Breast epithelium (tissue), 4 donors: Measurements from ENCODE around the gene LAMC2. TPM values are rescaled to one million over a fixed set of nuclear protein-coding genes. Genes with fewer than 3 reads are reported as not detected.
"Not testable (repeated sequence)": the region's sequence is repeated elsewhere in the genome, so short reads cannot be mapped to it uniquely, and the experiment has no call there.

Source experiments
- DNase-seq, 2 donors: peaks; one replicate each; pipeline ENCODE4 v3.0.0-alpha.2; 2019; ENCODE audit warnings: low spot score in 2 of 2
- H3K27ac ChIP-seq, 2 donors: fragments of 200-600 bp; sonication (generic) in 1 of 2; one replicate each; pipeline ENCODE4 v1.5.1; 2016 to 2019; ENCODE audit warnings: mild to moderate bottlenecking in 1 of 2
- H3K27me3 ChIP-seq, 2 donors: fragments of 200-600 bp; sonication (generic) in 1 of 2; one replicate each; pipeline versions ENCODE4 v1.5.1 to v1.6.0; 2017 to 2019; ENCODE audit warnings: control low read depth in 1 of 2, mild to moderate bottlenecking in 1 of 2
- H3K36me3 ChIP-seq: fragments of 200-600 bp; one replicate; pipeline ENCODE4 v1.5.1; 2019
- H3K4me1 ChIP-seq, 2 donors: fragments of 200-600 bp; sonication (generic); one replicate each; pipeline ENCODE4 v1.5.1; 2016 to 2019; ENCODE audit warnings: control low read depth in 1 of 2
- H3K4me3 ChIP-seq, 3 donors: fragments of 200-600 bp; sonication (generic); 1 replicate in 2 of 3; 2 replicates in 1 of 3; pipeline ENCODE4 v1.5.1; 2016 to 2019; ENCODE audit warnings: mild to moderate bottlenecking in 3 of 3, moderate library complexity in 2 of 3
- H3K9me3 ChIP-seq, 2 donors: fragments of 200-600 bp; sonication (generic) in 1 of 2; one replicate each; pipeline ENCODE4 v1.5.1; 2016 to 2019; ENCODE audit warnings: control low read depth in 1 of 2
- CTCF ChIP-seq, 3 donors: fragments of 450-650 bp; IDR thresholded peaks; one replicate each; pipeline ENCODE4 v1.5.1; 2016 to 2017; ENCODE audit warnings: antibody characterized with exemption in 3 of 3, mild to moderate bottlenecking in 3 of 3, moderate library complexity in 3 of 3
- POLR2A ChIP-seq: fragments of 450-650 bp; IDR thresholded peaks from one replicate; pipeline ENCODE4 v1.6.1; 2016; ENCODE audit warnings: antibody characterized with exemption, mild to moderate bottlenecking, moderate library complexity
- POLR2AphosphoS5 ChIP-seq, 3 donors: sonication (generic); formaldehyde crosslinking; IDR thresholded peaks; one replicate each; pipeline ENCODE4 v1.6.1; 2017; ENCODE audit warnings: antibody characterized with exemption in 3 of 3
- intact Hi-C: fragments of 100-400 bp; cut with DNase I; formaldehyde crosslinking; loops from one replicate; pipeline ENCODE4 v1.15.1; 2023; ENCODE audit warnings: low total_unique reads
- total RNA-seq, 3 donors: library from RNA; depleted of rRNA; stranded (reverse); fragments of >200 nt; gene quantifications; one replicate each; pipeline ENCODE4 v1.1.0, GENCODE V29; 2016

LAMC2 gene
- total RNA-seq, 3 donors from 2014 or later, result 3.0 to 20.3 (median 16.4) TPM

- no peaks in the 10 kb centered on the region for H3K4me1 ChIP-seq
- TF ChIP-seq POLR2A (no peak), CTCF (IDR thresholded peaks at IDR 0.05) (no peak)
- H3K9me3 ChIP-seq, result no peaks in the 10 kb centered on the region
- no peak for DNase-seq
- H3K36me3 ChIP-seq, result no peaks in the 10 kb centered on the region
- H3K27ac ChIP-seq, result no peak overlapping the region
- no peaks in the 10 kb centered on the region for H3K27me3 ChIP-seq
- no peak overlapping the region for H3K4me3 ChIP-seq
- intact Hi-C loops, result no loop called here
These were observed 78.0 kb downstream of the LAMC2 start for GRCh38 chr1:183263886-183264602.

DNA sequence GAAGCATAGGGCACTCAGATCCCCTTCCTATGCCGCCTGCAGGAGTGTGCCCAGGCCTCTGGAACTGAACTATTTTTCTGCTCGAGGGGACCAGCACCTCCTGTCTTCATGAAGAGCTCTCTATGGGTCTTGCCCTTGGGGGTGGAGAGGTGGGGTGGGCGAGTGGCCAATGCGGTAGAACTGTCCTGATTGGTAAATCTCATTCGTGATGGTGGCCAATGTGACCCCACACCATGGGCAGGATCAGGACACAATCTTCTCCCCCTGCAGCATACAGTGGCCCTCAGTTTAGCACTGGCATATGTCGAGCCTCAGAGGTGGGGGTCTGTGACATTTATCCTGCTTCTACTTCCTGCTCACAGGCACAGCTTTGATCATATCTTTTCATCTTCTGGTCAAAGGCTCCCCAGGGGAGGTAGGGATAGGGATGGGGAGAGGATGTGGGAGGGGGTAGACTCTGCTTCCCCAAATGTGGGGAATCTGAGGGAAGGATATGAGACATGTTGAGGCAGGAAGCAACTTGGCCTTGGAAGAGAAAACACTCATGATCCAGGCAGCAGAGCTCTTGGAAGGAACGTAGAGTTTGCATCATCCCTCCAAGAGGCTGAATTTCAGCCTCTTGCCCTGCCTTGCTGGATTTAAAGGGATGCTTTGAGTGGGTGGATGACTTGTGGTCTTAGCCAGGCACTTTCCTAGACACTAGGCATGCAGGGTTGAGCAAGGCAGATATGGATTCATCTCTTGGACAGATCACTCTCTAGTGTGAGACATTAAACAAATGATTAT lies 81.8 kb downstream of the LAMC2 start:
- intact Hi-C loops, result no loop called here
- H3K4me3 ChIP-seq, result no peak overlapping the region
- H3K4me1 ChIP-seq, result no peaks in the 10 kb centered on the region
- peak in 1 of 2 donors; percentile 52 for DNase-seq
- no peaks in the 10 kb centered on the region for H3K9me3 ChIP-seq
- H3K27me3 ChIP-seq, result no peaks in the 10 kb centered on the region
- peak overlapping the region; percentile 59 to 83 for H3K27ac ChIP-seq
- TF ChIP-seq CTCF (IDR thresholded peaks at IDR 0.05) (no peak), POLR2A (no peak), POLR2AphosphoS5 (IDR thresholded peaks at IDR 0.05) (peak in 1 of 3 donors; percentile 80)
- H3K36me3 ChIP-seq, result no peaks in the 10 kb centered on the region

GRCh38 chr1:183270541-183271141 lies 84.6 kb downstream of the LAMC2 start:
- Histone ChIP-seq H3K4me1 (no peaks in the 10 kb centered on the region), H3K9me3 (no peaks in the 10 kb centered on the region), H3K27ac (peak overlapping the region; percentile 3 to 57), H3K27me3 (no peaks in the 10 kb centered on the region), H3K36me3 (no peaks in the 10 kb centered on the region), H3K4me3 (no peak overlapping the region)
- no peak for TF ChIP-seq POLR2AphosphoS5 (IDR thresholded peaks at IDR 0.05)
- TF ChIP-seq POLR2A, result no peak
- no peak for TF ChIP-seq CTCF (IDR thresholded peaks at IDR 0.05)
- DNase-seq, result no peak
- intact Hi-C loops, result no loop called here

DNA sequence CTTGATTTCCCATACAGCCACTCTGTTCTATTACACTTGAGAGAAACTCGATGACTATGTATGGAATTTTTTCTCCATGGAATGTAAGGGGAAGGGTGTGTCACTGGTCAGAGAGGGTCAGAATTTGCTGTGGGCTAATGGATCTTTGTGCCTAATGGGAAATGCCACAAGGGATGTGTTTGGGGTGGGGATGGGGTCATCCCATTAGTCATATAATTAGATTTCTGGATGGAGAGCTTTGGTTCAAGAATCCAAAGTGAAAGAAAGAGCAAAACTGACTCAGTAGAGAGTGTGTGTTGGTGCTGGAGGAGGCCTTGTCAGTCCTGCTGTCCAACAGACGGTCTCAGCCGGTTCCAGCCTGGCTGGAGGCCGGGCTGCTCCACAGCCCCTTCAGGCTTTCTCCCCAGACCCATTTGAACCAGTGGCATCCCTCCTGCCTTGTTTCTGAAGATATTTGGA lies 86.4 kb downstream of the LAMC2 start:
- intact Hi-C loops, result no loop called here
- DNase-seq, result no peak
- no peak overlapping the region for H3K4me3 ChIP-seq
- no peaks in the 10 kb centered on the region for H3K36me3 ChIP-seq
- no peaks in the 10 kb centered on the region for H3K4me1 ChIP-seq
- H3K9me3 ChIP-seq, result no peaks in the 10 kb centered on the region
- TF ChIP-seq POLR2A (no peak), POLR2AphosphoS5 (IDR thresholded peaks at IDR 0.05) (no peak), CTCF (IDR thresholded peaks at IDR 0.05) (no peak)
- H3K27me3 ChIP-seq, result no peaks in the 10 kb centered on the region
- H3K27ac ChIP-seq, result peak overlapping the region in 1 of 2 donors; percentile 69

GRCh38 chr1:183273300-183273699 lies 87.2 kb downstream of the LAMC2 start:
- Histone ChIP-seq H3K4me3 (no peak overlapping the region), H3K9me3 (no peaks in the 10 kb centered on the region), H3K36me3 (no peaks in the 10 kb centered on the region), H3K27ac (peak overlapping the region in 1 of 2 donors; percentile 69), H3K4me1 (no peaks in the 10 kb centered on the region), H3K27me3 (no peaks in the 10 kb centered on the region)
- intact Hi-C loops, result no loop called here
- no peak for TF ChIP-seq CTCF (IDR thresholded peaks at IDR 0.05)
- TF ChIP-seq POLR2A, result no peak
- no peak for TF ChIP-seq POLR2AphosphoS5 (IDR thresholded peaks at IDR 0.05)
- DNase-seq, result no peak

DNA sequence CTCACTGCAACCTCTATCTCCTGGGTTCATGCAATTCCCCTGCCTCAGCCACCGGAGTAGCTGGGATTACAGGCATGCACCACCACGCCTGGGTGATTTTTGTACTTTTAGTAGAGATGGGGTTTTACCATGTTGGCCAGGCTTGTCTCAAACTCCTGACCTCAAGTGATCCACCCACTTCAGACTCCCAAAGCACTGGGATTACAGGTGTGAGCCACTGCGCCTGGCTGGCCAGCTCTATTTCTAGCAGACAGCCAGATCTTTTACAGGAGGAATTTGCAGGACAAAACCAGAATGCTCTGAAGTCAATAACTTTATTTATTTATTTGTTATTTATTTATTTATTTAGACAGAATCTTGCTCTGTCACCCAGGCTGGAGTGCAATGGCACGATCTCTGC lies 87.9 kb downstream of the LAMC2 start:
- H3K4me3 ChIP-seq, intact Hi-C loops, H3K36me3 ChIP-seq, H3K9me3 ChIP-seq, H3K4me1 ChIP-seq, H3K27me3 ChIP-seq, H3K27ac ChIP-seq, DNase-seq: not testable (repeated sequence)
